ENCODE measurements around the gene ZP4.

DNA sequence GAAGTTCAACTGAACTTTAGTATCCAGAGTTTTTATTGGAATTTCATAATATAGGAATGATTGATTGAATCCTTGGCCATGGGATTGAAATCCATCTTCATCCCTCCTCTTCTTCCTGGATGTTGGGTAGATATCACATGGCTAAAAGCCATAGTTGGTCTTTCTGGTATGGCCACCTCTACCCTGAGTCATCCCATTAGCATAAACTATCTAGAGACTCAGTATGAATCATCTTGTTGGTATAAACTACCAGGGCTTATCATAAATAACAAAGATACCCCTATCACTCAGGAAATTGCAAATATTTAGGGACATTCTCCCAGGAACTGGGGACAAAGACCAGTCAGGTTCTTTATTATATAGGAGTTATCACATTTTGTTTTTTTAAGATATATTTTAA, 21.2 kb upstream of the ZP4 start:
- TF ChIP-seq, protein P1, sequence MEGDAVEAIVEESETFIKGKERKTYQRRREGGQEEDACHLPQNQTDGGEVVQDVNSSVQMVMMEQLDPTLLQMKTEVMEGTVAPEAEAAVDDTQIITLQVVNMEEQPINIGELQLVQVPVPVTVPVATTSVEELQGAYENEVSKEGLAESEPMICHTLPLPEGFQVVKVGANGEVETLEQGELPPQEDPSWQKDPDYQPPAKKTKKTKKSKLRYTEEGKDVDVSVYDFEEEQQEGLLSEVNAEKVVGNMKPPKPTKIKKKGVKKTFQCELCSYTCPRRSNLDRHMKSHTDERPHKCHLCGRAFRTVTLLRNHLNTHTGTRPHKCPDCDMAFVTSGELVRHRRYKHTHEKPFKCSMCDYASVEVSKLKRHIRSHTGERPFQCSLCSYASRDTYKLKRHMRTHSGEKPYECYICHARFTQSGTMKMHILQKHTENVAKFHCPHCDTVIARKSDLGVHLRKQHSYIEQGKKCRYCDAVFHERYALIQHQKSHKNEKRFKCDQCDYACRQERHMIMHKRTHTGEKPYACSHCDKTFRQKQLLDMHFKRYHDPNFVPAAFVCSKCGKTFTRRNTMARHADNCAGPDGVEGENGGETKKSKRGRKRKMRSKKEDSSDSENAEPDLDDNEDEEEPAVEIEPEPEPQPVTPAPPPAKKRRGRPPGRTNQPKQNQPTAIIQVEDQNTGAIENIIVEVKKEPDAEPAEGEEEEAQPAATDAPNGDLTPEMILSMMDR (IDR thresholded peaks at IDR 0.05; ENCODE audit: insufficient read depth, low read depth, low read length), result no peak
- TF ChIP-seq EZH2 (IDR thresholded peaks at IDR 0.05; ENCODE audit: insufficient read depth, low read length), result no peak
